Measurements from ENCODE around the gene CDK9.
"Not testable (repeated sequence)": the region's sequence is repeated elsewhere in the genome, so short reads cannot be mapped to it uniquely, and the experiment has no call there.

Gene CDK9

GRCh38 chr9:127835991-127836516 lies 50.2 kb downstream of the CDK9 start:
- H3K4me3 ChIP-seq (ENCODE audit: low read depth, low read length), result no peak overlapping the region
- TF ChIP-seq, protein P1, sequence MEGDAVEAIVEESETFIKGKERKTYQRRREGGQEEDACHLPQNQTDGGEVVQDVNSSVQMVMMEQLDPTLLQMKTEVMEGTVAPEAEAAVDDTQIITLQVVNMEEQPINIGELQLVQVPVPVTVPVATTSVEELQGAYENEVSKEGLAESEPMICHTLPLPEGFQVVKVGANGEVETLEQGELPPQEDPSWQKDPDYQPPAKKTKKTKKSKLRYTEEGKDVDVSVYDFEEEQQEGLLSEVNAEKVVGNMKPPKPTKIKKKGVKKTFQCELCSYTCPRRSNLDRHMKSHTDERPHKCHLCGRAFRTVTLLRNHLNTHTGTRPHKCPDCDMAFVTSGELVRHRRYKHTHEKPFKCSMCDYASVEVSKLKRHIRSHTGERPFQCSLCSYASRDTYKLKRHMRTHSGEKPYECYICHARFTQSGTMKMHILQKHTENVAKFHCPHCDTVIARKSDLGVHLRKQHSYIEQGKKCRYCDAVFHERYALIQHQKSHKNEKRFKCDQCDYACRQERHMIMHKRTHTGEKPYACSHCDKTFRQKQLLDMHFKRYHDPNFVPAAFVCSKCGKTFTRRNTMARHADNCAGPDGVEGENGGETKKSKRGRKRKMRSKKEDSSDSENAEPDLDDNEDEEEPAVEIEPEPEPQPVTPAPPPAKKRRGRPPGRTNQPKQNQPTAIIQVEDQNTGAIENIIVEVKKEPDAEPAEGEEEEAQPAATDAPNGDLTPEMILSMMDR (conservative IDR thresholded peaks at IDR 0.05; ENCODE audit: low read depth, low read length), result no peak
- DNase-seq (ENCODE audit: low read depth), result peak; percentile 75

DNA sequence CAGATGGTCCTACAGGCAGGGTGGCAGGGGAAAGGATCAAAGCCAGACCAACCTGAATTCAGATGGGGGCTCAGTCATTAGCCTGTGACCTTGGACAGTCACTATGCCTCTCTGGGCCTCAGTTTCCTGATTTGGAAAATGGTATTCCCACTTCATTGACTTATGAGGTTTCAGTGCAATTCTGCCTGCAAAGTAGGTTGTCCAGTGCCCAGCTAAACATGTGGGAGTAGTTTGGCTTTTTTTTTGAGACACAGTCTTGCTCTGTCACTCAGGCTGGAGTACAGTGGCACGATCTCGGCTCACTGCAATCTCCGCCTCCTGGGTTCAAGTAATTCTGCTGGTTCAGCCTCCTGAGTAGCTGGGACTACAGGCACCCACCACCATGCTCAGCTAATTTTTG lies 50.7 kb downstream of the CDK9 start:
- DNase-seq (ENCODE audit: low read depth), result not testable (repeated sequence)

GRCh38 chr9:127837346-127837745 lies 51.5 kb downstream of the CDK9 start:
- no peak overlapping the region for H3K4me3 ChIP-seq (ENCODE audit: low read depth, low read length)
- TF ChIP-seq, protein P1 (conservative IDR thresholded peaks at IDR 0.05; ENCODE audit: low read depth, low read length), result no peak
- peak; percentile 39 for DNase-seq (ENCODE audit: low read depth)

More for the DNA sequence above, 50.7 kb downstream of the CDK9 start:
- H3K4me3 ChIP-seq (ENCODE audit: low read depth, low read length), result not testable (repeated sequence)

DNA sequence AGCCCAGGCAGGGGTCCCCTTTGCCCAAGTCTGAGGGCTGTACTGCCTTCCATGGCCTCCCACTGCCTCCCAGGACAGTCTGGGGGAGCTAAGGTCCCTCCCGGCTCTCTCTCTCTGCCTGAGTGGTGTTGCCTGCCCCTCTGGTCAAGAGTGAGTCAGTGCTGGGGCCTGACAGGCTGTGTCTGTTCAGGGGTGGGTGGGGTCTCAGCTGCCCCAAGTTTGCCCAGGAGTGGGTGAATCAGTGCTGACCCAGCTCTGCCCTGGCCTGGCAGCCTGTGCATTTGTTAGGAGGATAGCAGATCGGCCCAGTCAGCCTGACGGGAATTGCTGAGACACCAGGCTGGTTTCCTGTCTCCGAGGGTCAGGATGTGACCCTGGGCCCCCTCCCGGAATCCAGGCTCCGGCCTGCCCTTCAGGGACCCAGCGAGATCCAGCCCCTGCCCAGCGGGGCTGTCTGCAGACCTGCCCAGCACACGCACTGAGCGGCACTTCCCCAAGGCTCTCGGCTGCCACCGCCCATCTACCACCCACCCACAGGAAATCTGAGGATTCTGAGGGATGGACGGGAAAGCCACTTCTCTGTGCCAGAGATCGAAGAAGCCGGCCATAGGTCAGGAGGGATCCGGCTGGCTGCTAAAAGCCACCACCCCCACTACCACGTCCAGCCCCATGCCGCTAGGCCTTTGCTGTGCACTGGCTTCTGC lies 52.7 kb downstream of the CDK9 start:
- no peak overlapping the region for H3K4me3 ChIP-seq (ENCODE audit: low read depth, low read length)
- DNase-seq (ENCODE audit: low read depth), result peak; percentile 85
- TF ChIP-seq, protein P1 (conservative IDR thresholded peaks at IDR 0.05; ENCODE audit: low read depth, low read length), result no peak
